ENCODE data around the gene KCNMA1. TPM values are rescaled to one million over a fixed set of nuclear protein-coding genes. Genes with fewer than 3 reads are reported as not detected.
A peak's percentile ranks its signal among the peaks of the same experiment; 100 is the strongest.

The KCNMA1 gene
- total RNA-seq, 3 donors from 2014 or later: 45.4 to 312 (median 62.4) TPM

- Histone ChIP-seq H3K4me1 (ENCODE audit: low read depth) (peaks cover 23% of the 10 kb centered on the region), H3K36me3 (ENCODE audit: low read depth) (no peaks in the 10 kb centered on the region), H3K4me3 (no peak overlapping the region), H3K9me3 (no peaks in the 10 kb centered on the region)
- no peak for TF ChIP-seq CTCF (IDR thresholded peaks at IDR 0.05)
- no peak for ATAC-seq
- intact Hi-C loops (cut with DNase I, micrococcal nuclease): no loop called here
- DNase-seq: no peak
These were observed 77.1 kb downstream of the KCNMA1 start for GRCh38 chr10:77560471-77560870.

- no peak for ATAC-seq
- no peaks in the 10 kb centered on the region for H3K9me3 ChIP-seq
- peaks cover 22% of the 10 kb centered on the region for H3K4me1 ChIP-seq (ENCODE audit: low read depth)
- no peak for DNase-seq
- no peaks in the 10 kb centered on the region for H3K36me3 ChIP-seq (ENCODE audit: low read depth)
- no peak overlapping the region for H3K4me3 ChIP-seq
- no peak for TF ChIP-seq CTCF (IDR thresholded peaks at IDR 0.05)
- intact Hi-C loops (cut with DNase I, micrococcal nuclease): no loop called here
These were observed 77.6 kb downstream of the KCNMA1 start for GRCh38 chr10:77560052-77560451.

GRCh38 chr10:77556990-77557601, 80.5 kb downstream of the KCNMA1 start:
- intact Hi-C loops (cut with DNase I, micrococcal nuclease): no loop called here
- H3K9me3 ChIP-seq: no peaks in the 10 kb centered on the region
- TF ChIP-seq CTCF (IDR thresholded peaks at IDR 0.05): no peak
- no peak overlapping the region for H3K4me3 ChIP-seq
- peaks cover 4% of the 10 kb centered on the region for H3K4me1 ChIP-seq (ENCODE audit: low read depth)
- DNase-seq (peak in 1 of 3 donors; percentile 29), ATAC-seq (peak; percentile 77)
- H3K36me3 ChIP-seq (ENCODE audit: low read depth): no peaks in the 10 kb centered on the region

- Histone ChIP-seq H3K9me3 (no peaks in the 10 kb centered on the region), H3K4me3 (no peak overlapping the region), H3K36me3 (ENCODE audit: low read depth) (no peaks in the 10 kb centered on the region), H3K4me1 (ENCODE audit: low read depth) (no peaks in the 10 kb centered on the region)
- no peak for TF ChIP-seq CTCF (IDR thresholded peaks at IDR 0.05)
- ATAC-seq: peak; percentile 19
- intact Hi-C loops (cut with DNase I, micrococcal nuclease): no loop called here
- no peak for DNase-seq
These were observed 81.9 kb downstream of the KCNMA1 start for GRCh38 chr10:77555591-77556212.

- Histone ChIP-seq H3K4me3 (no peak overlapping the region), H3K36me3 (ENCODE audit: low read depth) (no peaks in the 10 kb centered on the region), H3K4me1 (ENCODE audit: low read depth) (no peaks in the 10 kb centered on the region), H3K9me3 (no peaks in the 10 kb centered on the region)
- DNase-seq (peak in 1 of 3 donors; percentile 43), ATAC-seq (peak; percentile 14)
- intact Hi-C loops (cut with DNase I, micrococcal nuclease): no loop called here
- no peak for TF ChIP-seq CTCF (IDR thresholded peaks at IDR 0.05)
These were observed 82.6 kb downstream of the KCNMA1 start for GRCh38 chr10:77554996-77555397.
